NCI-H510A (cell line): Measurements from ENCODE around the gene AP1G2.
"Not testable (repeated sequence)": the region's sequence is repeated elsewhere in the genome, so short reads cannot be mapped to it uniquely, and the experiment has no call there.

Source experiments
- DNase-seq: peaks from one replicate; lab custom pipeline; 2025; lab: John Stamatoyannopoulos, UW

Gene AP1G2

DNA sequence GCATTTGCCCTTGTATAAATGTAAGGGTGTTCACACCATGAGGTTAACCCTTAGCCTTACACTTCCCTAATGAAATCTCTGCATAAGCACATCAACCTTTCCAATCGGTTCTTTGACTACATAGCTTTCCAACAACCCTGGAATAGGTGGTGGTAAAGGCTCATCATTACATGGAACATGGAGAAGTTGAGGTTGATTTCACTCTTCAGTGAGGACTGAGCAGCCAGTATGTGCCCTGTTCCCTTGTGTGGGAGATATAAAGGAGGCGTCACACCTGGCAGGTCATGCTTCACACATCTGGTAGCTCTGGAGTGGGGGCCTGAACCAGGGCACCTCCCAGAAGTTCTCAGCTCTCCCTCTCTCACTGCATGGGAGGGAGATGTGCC, 32.7 kb upstream of the AP1G2 start:
- no peak for DNase-seq

DNA sequence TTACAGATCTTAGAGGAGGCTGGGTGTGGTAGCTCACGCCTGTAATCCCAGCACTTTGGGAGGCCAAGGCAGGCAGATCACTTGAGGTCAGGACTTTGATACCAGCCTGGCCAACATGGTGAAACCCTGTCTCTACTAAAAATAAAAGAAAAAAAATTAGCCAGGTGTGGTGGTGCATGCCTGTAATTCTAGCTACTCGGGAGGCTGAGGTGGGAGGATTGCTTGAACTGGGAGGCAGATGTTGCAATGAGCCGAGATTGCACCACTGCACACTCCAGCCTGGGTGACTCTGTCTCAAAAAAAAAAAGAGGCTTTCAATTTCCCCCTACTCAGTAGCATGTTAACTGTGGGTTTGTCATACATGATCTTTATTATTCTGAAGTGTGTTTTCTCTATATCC, 26.6 kb upstream of the AP1G2 start:
- not testable (repeated sequence) for DNase-seq

DNA sequence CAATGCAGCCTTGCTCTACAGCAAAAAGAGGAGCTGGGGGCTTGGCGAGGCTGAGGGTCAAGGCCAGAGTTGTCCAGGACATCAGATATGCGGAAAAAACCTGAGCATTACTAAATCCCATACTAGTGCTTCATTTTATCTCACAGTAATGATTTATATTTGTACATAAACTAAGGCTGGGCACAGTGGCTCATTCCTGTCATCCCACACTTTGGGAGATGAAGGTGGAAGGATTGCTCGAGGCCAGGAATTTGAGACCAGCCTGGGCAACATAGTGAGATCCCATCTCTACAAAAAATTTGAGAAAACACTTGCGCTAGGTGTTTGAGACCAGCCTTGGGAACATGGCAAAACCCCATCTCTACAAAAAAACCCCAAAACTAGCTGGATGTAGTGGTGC, 22.6 kb upstream of the AP1G2 start:
- DNase-seq, result no peak

DNA sequence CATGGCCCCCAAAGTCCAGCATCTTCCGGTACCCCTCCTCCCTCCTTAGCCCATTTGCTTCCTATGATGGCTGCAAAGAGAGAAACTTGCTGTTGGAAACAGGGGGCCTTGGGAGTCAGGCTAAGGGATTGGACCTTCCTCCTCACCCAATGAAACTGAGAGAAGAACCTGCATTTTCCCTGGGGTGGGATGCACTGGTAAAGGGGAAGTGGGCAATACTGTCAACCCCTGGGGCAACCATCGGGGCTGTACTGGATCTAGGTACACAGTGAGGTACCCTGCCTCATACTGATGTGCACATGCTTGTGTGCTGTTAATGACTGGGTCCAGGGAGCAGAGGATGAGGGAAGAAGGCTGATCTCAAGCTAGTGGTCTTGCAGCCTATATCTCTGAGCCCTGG, 22.0 kb upstream of the AP1G2 start:
- no peak for DNase-seq

DNA sequence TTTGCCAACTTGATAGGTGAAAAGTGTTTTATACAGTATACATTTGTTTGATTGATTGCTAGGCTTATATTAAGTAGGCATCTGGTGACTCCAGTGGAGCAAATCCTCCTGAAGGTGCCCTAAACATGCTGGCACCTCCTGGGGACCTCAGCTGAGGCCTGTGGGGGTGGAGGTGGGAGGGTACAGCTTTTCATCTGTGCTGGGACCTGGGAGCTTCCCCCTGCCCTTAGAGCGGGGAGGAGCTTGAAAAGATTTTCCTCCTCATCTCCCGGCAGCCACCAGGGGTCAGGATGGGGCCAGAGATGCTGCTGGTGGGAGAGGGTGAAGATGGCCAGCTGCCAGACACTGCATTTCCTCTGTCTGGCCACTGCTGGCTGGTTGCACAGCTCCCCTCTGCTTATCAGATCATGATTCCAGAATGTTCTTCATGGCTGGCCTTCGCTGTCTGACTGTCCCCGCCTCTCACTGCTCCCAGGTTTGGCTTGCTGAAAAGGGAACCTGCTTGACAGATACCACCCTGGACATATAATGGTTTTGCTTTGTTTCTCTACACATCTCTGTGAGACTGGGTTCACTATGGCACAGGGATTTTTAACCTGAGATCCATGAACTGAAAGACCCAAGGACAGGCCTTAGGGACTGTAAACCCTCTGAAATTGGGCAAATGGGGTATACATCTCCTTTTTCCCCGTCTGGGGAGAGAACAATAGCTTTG, 21.4 kb upstream of the AP1G2 start:
- peak; percentile 62 for DNase-seq

DNA sequence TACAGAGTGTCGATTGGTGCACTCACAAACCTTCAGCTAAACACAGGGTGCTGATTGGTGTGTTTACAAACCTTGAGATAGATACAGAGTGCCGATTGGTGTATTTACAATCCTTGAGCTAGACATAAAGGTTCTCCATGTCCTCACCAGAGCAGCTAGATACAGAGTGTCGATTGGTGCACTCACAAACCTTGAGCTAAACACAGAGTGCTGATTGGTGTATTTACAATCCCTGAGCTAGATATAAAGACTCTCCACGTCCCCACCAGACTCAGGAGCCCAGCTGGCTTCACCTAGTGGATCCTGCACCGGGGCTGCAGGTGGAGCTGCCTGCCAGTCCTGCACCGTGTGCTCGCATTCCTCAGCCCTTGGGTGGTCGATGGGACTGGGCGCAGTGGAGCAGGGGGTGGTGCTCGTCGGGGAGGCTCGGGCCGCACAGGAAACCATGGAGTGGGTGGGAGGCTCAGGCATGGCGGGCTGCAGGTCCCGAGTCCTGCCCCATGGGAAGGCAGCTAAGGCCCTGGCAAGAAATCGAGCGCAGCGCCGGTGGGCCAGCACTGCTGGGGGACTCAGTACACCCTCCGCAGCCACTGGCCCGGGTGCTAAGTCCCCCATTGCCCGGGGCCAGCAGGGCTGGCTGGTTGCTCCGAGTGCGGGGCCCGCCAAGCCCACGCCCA, 17.1 kb upstream of the AP1G2 start:
- DNase-seq, result not testable (repeated sequence)

DNA sequence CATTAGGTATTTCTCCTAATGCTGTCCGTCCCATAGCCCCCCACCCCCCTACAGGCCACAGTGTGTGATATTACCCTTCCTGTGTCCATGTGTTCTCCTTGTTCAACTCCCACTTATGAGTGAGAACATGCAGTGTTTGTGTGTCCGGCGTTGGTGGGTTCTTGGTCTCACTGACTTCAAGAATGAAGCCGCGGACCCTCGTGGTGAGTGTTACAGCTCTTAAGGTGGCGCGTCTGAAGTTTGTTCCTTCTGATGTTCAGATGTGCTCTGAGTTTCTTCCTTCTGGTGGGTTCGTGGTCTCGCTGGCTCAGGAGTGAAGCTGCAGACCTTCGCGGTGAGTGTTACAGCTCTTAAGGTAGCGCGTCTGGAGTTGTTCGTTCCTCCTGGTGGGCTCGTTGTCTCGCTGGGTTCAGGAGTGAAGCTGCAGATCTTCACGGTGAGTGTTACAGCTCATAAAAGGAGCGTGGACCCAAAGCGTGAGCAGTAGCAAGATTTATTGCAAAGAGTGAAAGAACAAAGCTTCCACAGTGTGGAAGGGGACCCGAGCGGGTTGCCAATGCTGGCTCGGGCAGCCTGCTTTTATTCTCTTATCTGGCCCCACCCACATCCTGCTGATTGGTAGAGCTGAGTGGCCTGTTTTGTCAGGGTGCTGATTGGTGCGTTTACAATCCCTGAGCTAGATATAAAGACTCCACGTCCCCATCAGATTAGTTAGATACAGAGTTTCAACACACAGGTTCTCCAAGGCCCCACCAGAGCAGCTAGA, 16.4 kb upstream of the AP1G2 start:
- DNase-seq, result not testable (repeated sequence)

DNA sequence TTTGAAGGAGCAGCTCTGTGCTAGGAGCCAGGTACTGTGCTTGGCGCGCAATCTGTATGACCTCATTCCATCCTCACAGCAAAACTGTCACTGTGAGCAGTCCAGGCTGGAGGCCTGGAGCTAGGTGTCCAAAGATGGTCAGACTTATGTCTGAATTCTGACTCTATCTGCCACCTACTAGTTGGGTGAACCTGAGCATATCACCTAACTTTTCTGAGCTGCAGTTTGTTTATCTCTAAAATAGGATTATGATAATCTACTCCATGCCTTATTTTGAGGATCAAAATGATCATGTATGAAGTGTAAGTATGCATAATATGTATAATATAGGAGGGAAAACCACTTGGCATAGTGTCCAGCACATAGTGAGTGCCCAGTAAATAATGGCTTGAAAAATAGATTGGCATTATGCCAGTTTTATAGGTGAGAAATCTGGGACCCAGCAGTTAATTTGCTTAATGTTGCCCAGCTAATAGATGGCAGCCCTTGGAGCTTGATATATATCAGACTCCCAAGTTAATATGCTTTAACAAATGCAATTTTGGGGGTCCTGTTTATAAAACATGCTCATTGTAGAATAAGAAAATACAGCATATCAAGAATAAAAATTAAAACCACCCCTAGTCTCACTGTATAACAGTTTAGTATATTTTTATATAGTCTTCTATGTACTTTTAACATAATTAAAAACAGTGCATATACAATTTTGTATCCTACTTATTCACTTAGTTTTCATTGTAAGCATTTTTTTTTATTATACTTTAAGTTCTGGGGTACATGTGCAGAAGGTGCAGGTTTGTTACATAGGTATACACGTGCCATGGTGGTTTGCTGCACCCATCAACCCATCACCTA, 15.5 kb upstream of the AP1G2 start:
- no peak for DNase-seq

DNA sequence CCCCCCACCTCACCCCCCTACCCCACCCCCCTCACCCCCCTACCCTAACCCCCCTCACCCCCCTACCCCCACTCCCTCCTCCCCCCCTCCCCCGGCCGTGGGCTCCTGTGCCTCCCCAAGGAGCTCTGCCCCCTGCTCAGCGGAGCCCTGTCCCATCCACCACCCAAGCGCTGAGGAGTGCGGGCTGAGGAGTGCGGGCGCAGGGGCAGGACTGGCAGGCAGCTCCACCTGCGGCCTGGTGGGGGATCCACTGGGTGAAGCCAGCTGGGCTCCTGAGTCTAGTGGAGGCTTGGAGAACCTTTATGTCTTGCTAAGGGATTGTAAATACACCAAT, 13.3 kb upstream of the AP1G2 start:
- DNase-seq, result no peak

DNA sequence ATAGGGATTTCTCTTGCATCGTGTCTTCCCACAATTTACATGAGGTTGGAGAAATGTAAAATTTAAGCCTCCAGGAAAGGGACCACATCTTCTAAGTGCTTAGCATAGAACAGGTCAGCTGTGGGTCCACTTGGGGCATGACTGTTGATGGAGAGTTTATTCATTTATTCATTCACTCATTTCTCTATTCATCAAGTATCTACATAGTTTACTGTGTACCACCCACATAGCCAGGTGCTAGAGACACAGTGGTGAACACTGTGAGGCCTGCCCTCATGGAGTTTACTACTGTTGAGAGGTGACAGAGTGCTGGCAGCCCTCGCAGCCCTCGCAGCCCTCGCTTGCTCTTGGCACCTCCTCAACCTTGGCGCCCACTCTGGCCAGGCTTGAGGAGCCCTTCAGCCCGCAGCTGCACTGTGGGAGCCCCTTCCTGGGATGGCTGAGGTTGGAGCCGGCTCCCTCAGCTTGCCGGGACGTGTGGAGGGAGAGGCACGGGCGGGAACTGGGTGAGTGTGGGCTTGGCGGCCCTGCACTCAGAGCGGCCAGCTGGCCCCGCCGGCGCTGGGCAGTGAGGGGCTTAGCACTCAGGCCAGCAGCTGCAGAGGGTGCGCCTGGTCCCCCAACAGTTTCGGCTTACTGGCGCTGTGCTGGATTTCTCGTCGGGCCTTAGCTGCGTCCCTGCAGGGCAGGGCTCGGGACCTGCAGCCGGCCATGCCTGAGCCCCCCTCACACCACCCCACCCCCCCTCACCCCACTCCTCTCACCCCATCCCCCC, 12.7 kb upstream of the AP1G2 start:
- no peak for DNase-seq

DNA sequence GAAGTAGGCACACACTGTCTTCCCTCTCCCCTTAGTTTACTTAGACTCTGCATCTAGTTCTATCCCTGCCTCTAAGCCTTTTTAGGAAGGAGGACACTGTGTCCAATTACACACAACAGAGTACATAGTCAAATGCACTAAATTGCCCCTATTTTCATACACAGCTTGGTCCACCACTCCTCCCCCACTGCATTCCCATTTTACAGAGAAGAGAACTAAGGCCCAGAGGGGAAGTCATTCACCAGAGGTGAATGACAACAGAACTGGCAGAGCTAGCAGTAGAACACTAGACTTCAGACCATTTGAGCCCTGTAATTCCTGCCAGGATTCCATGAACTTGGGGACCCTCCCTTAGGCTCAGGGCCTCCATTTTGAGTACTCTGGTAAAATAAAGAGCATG, 12.1 kb upstream of the AP1G2 start:
- DNase-seq, result no peak

DNA sequence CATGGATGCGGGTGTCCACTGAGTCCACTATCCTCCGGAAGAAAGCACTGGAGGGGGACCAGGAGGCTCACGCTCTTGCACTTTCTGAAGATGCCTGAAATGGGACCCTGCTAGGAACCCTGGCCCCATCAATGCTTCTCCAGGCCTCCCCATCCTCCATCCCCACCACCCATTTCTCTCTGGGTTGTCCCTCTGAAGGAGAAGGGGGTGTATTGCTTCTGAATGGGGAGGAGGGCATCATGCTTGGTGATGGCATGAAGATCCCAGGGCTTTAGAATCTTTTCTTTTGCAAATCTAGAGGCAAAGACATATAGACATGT, 11.7 kb upstream of the AP1G2 start:
- no peak for DNase-seq

DNA sequence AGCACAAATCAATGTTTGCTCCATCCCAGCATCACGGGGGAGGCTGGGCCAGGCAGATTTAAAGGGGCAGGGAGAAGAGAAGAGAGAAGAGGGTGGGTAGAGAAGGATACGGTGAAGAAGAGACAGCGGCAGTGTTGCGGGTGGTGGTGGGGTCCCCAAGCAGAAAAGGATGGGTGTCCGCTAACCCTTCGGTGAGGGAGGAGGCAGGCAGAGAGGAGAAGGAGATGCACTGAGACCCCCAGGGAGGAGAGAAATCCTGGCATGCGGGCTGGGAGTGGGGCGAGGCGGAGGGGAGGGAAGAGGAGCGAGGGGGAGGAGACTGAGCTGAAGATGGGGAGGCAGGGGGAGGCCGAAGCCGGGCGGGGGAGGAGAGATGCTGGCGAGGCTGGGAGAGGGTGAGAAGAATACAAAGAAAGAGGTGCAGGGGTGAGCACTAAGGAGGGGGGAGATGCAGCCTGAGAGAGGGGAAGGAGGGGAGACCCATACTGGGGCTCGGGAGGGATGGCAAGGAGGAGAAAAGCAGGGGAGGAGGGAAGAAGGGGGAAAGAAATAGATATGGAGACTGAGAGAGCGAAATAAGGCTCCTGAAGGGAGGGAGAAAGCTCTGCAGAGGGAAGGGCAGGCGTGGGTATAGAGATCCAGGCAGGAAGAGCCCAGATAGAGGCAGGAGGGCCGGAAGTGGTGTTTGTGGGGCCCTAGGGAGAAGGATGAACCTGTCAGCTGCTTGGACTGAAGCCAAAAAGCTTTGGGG, 11.1 kb upstream of the AP1G2 start, which contains the start of gene JPH4:
TSS of gene JPH4 (minus strand) at position 231 of the 751 bp plus-strand sequence. CDS start 1,337 bp downstream, outside the sequence.
- DNase-seq, result peak; percentile 15

DNA sequence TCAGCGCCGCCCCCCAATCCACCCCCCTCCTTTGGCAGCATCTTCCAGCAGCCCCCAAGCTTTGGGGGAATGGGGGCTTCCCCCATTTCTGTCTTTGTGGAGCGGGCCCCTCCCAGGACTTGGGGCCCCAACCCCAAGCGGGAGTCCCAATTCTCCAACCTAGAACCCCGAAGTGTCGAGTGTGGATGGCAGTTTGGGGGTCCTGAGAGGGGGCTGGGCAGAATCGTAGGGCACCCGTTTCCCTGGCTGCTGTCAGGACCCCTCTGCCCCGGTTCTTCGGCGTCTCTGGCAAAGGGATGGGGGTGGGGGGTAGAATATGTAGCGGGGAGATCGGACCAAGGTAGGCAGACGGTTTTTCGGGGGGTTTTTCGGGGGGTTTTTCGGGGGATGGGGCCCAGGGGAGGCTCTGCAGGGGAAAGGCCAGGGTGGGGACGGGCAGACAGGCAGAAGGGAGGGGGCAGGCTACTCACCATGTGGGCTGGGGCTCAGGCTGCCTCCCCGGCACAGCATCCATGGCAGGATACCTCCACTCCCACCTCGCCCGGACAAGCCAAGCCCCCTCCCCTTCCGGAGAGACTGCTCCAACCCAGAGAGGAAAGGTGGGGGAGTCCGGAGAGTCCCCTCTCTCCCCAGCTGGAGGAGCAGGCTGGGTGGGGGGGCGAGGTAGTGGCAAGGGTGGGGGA, 10.3 kb upstream of the AP1G2 start:
- DNase-seq, result no peak

DNA sequence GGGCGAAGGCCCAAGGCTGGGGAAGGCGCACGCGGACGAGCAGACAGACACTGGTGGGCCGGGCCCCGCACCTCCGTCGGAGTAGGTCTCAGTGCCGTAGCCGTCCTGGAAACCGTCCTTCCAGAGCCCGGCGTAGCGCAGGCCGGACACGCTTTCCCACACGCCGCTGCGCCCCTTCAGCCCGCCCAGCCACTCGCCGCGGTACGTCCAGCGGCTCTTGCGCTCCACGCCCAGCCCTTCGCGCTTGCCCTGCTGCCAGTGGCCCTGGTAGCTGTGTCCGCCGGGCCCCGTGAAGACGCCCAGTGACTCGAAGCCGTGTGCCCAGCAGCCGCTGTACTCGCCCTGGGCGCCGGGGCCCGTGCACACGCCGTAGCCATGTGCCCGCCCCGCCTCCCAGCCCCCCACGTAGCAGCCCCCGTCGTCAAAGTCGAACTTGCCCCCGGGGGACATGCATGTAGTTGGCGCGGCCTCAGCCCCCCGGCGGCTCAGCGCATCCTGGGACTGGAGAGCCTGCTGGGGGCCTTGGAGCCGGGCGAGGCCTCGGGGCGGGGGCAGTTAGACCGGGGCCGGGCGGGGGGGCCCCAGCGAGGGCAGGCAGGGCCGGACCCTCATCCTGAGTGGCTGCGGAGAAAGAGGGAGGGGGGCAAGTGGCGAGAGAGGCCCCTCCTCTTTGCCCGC, 9.6 kb upstream of the AP1G2 start:
- no peak for DNase-seq

DNA sequence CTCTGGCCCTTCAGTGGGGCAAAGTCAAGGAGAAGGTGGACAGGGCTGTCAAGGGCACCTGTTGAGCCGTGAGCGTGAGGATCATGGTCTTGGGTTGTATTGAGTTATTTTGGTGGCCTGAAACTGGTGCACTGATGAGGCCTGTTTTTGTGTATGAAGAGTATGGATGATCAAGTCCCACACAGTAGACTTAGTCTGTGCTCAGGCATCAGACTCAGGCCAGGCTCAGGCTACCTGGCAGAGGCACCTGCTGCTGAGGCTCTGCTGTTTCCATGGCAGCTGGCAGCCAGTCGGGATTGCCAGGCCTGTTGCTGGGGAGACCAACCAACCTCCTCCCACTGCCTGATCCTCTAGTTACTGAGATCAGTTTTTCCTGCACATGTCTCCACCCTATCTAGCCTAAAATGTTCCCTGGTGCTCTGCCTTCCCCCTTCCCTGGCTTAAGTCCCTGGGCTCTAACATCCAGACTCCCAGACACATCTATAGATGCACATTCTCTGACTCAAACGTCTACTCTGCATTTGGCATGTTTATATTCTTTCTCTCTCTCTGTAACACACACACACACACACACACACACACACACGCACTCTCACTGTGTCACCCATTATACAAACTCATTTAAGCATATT, 5.9 kb upstream of the AP1G2 start:
- peak; percentile 31 for DNase-seq

DNA sequence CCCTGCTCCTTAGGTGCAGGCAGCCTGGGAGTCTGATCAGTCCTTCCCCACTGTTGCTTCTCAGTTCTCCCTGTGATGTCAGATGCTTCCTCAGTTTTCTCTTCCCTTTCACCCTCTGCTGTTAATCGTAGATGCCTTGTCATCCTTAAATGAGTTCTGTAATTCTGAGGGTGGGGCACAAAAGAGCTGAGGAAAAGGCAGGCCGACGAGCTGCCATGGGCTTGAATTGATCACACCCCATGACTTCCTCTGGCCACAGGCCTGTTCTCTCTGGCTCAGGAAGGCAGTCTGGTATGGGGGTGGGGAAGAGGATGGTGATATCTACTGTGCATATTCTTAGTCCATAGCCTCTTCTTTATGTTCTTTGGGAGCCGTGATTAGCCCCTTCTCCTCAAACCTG, 5.2 kb upstream of the AP1G2 start:
- DNase-seq, result no peak

DNA sequence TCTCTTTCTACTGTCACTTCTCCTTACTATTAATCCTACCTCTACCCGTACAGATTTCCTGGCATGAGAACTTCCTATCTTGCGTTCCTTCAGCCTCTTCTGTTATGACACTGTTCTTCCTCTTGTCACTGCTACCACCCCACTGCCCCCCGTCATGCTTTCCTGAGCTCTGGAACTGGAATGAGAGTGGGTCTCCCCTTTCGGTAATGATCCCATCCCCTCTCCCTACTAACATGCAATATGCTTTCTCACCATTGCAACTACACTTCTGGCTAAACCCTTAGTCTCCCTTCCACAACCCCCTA, 4.9 kb upstream of the AP1G2 start:
- no peak for DNase-seq
